Measurements from ENCODE around the gene TUBGCP2.

DNA sequence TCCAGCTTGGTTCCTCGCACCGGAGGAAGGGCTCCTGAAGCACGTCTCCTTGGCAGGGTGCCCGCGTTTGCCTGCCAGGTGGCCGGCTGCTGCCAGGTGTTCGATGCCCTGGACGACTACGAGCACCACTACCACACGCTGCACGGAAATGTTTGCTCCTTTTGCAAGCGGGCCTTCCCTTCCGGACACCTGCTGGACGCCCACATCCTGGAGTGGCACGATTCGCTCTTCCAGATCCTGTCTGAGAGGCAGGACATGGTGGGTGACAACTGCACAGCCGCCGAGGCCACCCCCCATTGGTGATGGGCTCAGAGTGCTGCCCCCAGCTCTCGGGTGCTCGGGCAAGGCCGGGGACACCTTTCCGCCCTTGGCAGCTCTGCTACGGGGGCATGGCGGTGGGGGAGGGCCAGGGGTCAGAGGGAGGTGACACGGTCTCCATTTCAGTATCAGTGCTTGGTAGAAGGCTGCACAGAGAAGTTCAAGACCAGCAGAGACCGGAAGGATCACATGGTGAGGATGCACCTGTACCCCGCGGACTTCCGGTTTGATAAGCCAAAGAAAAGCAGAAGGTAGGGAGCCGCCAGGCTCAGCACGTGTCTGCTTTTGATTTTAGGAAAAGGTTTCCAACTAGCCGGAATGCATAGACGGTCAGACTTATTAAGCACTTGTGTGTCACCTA lies 1.2 kb upstream of the TUBGCP2 start:
- TF ChIP-seq, protein P1, sequence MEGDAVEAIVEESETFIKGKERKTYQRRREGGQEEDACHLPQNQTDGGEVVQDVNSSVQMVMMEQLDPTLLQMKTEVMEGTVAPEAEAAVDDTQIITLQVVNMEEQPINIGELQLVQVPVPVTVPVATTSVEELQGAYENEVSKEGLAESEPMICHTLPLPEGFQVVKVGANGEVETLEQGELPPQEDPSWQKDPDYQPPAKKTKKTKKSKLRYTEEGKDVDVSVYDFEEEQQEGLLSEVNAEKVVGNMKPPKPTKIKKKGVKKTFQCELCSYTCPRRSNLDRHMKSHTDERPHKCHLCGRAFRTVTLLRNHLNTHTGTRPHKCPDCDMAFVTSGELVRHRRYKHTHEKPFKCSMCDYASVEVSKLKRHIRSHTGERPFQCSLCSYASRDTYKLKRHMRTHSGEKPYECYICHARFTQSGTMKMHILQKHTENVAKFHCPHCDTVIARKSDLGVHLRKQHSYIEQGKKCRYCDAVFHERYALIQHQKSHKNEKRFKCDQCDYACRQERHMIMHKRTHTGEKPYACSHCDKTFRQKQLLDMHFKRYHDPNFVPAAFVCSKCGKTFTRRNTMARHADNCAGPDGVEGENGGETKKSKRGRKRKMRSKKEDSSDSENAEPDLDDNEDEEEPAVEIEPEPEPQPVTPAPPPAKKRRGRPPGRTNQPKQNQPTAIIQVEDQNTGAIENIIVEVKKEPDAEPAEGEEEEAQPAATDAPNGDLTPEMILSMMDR (IDR thresholded peaks at IDR 0.05), result no peak
- TF ChIP-seq POLR2A (IDR thresholded peaks at IDR 0.05), result no peak

All from heart left ventricle (tissue), 13 donors.